Osteoblast (primary cell): ENCODE measurements around the gene COL19A1. TPM values are rescaled to one million over a fixed set of nuclear protein-coding genes. Genes with fewer than 3 reads are reported as not detected.

ENCODE experiments used
- DNase-seq: peaks from one replicate; pipeline ENCODE4 v3.0.0; 2011; ENCODE audit warnings: low spot score, mixed read lengths; ENCODE audit not compliant: insufficient read length; ENCODE audit errors: missing footprints
- H2AFZ ChIP-seq: 2 replicates; pipeline ENCODE4 v1.6.0; 2011; ENCODE audit warnings: mild to moderate bottlenecking, low read length
- H3K27ac ChIP-seq: 2 replicates; pipeline ENCODE4 v1.5.1; 2011; ENCODE audit warnings: mild to moderate bottlenecking, low read depth, low read length, moderate library complexity
- H3K27me3 ChIP-seq: 2 replicates; pipeline ENCODE4 v1.6.0; 2012; ENCODE audit warnings: mild to moderate bottlenecking, control low read depth, inconsistent platforms, low read length, moderate library complexity; ENCODE audit not compliant: insufficient read depth
- H3K36me3 ChIP-seq: 2 replicates; pipeline ENCODE4 v1.5.1; 2011; ENCODE audit warnings: mild to moderate bottlenecking, low read length, control low read depth, moderate library complexity; ENCODE audit not compliant: insufficient read depth
- H3K4me1 ChIP-seq: 2 replicates; pipeline ENCODE4 v1.5.1; 2011; ENCODE audit warnings: mild to moderate bottlenecking, low read length, control low read depth, moderate library complexity; ENCODE audit not compliant: insufficient read depth
- H3K4me2 ChIP-seq: 2 replicates; pipeline ENCODE4 v1.6.0; 2011; ENCODE audit warnings: mild to moderate bottlenecking, low read length; ENCODE audit not compliant: insufficient read depth
- H3K4me3 ChIP-seq: fragments of 200-600 bp; sonication (generic); 3 replicates; pipeline ENCODE4 v1.5.1; 2012; ENCODE audit warnings: mild to moderate bottlenecking, low read length, inconsistent platforms; ENCODE audit not compliant: insufficient read depth
- H3K79me2 ChIP-seq: 2 replicates; pipeline ENCODE4 v1.6.0; 2012; ENCODE audit warnings: mild to moderate bottlenecking, low read length, control low read depth, inconsistent platforms; ENCODE audit not compliant: insufficient read depth
- H3K9me3 ChIP-seq: 2 replicates; pipeline ENCODE4 v1.5.1; 2011; ENCODE audit warnings: low read depth, low read length, control low read depth
- H4K20me1 ChIP-seq: 2 replicates; pipeline ENCODE4 v1.6.0; 2012; ENCODE audit warnings: mild to moderate bottlenecking, low read length, control low read depth; ENCODE audit not compliant: insufficient read depth
- total RNA-seq: library from RNA; depleted of rRNA; stranded (reverse); fragments of >200 nt; gene quantifications from 2 replicates; pipeline ENCODE4 v1.2.3, GENCODE V29; 2012
- TF ChIP-seq, protein P1 (sequence below): IDR thresholded peaks from 2 replicates; pipeline ENCODE4 v1.5.1; 2011; ENCODE audit warnings: mild to moderate bottlenecking, low read depth, low read length, moderate library complexity; ENCODE audit errors: extremely low read depth

COL19A1 gene
- total RNA-seq, 1 donor: under 0.01 TPM

DNA sequence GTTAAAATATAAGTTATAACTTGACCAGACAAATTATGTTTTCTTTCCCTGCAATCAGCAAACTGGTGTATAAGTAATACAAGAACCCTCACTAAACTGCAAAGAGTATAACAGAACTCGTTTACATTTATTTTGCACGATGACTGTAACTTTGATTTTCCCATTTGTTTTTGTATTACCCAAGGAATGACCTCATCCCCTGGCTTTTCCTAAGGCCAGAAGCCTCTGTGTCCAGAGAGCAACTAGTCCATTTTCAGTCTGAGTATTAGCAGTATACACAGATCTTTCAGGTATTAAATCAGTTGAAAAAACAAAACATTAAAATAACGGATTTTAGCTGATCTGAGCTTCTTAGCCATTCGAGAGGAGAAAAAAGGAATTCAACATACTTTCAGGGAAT is 17.2 kb downstream of the COL19A1 start:
- Histone ChIP-seq H3K27ac (no peak overlapping the region), H3K4me1 (no peaks in the 10 kb centered on the region), H3K4me3 (no peak overlapping the region), H3K36me3 (no peaks in the 10 kb centered on the region), H2AFZ (no peak overlapping the region), H4K20me1 (no peaks in the 10 kb centered on the region), H3K4me2 (no peak overlapping the region), H3K79me2 (no peaks in the 10 kb centered on the region), H3K9me3 (no peaks in the 10 kb centered on the region), H3K27me3 (no peaks in the 10 kb centered on the region)
- no peak for DNase-seq
- TF ChIP-seq, protein P1, sequence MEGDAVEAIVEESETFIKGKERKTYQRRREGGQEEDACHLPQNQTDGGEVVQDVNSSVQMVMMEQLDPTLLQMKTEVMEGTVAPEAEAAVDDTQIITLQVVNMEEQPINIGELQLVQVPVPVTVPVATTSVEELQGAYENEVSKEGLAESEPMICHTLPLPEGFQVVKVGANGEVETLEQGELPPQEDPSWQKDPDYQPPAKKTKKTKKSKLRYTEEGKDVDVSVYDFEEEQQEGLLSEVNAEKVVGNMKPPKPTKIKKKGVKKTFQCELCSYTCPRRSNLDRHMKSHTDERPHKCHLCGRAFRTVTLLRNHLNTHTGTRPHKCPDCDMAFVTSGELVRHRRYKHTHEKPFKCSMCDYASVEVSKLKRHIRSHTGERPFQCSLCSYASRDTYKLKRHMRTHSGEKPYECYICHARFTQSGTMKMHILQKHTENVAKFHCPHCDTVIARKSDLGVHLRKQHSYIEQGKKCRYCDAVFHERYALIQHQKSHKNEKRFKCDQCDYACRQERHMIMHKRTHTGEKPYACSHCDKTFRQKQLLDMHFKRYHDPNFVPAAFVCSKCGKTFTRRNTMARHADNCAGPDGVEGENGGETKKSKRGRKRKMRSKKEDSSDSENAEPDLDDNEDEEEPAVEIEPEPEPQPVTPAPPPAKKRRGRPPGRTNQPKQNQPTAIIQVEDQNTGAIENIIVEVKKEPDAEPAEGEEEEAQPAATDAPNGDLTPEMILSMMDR: no peak

DNA sequence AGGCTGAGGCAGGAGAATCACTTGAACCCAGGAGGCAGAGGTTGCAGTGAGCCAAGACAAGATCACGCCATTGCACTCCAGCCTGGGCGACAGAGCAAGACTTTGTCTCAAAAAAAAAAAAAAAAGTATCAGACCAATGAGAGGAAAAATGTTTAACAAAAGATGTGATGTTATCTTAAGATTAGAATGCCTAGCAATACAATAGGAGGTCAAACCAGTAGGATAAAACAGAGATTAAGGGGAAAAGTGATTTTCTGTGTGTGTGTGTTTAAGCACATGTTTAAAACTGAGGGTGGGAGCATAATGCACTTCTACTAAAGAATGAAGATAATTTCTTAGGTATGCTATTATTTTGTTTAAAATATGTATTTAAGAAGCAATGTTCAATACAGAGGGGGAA is 17.9 kb downstream of the COL19A1 start:
- DNase-seq: no peak
- no peaks in the 10 kb centered on the region for H3K9me3 ChIP-seq
- no peaks in the 10 kb centered on the region for H4K20me1 ChIP-seq
- no peaks in the 10 kb centered on the region for H3K79me2 ChIP-seq
- H3K4me1 ChIP-seq: no peaks in the 10 kb centered on the region
- no peaks in the 10 kb centered on the region for H3K36me3 ChIP-seq
- no peak overlapping the region for H3K4me2 ChIP-seq
- no peak overlapping the region for H3K27ac ChIP-seq
- no peaks in the 10 kb centered on the region for H3K27me3 ChIP-seq
- TF ChIP-seq, protein P1: no peak
- no peak overlapping the region for H2AFZ ChIP-seq
- no peak overlapping the region for H3K4me3 ChIP-seq

GRCh38 chr6:69887026-69887425 is 20.7 kb downstream of the COL19A1 start:
- no peaks in the 10 kb centered on the region for H3K9me3 ChIP-seq
- H4K20me1 ChIP-seq: no peaks in the 10 kb centered on the region
- H2AFZ ChIP-seq: no peak overlapping the region
- no peaks in the 10 kb centered on the region for H3K4me1 ChIP-seq
- no peaks in the 10 kb centered on the region for H3K27me3 ChIP-seq
- no peak overlapping the region for H3K4me3 ChIP-seq
- H3K4me2 ChIP-seq: no peak overlapping the region
- no peaks in the 10 kb centered on the region for H3K79me2 ChIP-seq
- TF ChIP-seq, protein P1: no peak
- no peaks in the 10 kb centered on the region for H3K36me3 ChIP-seq
- H3K27ac ChIP-seq: no peak overlapping the region
- DNase-seq: no peak

- no peaks in the 10 kb centered on the region for H3K79me2 ChIP-seq
- DNase-seq: no peak
- no peak overlapping the region for H3K4me3 ChIP-seq
- no peaks in the 10 kb centered on the region for H4K20me1 ChIP-seq
- TF ChIP-seq, protein P1: no peak
- H3K4me2 ChIP-seq: no peak overlapping the region
- no peak overlapping the region for H3K27ac ChIP-seq
- H2AFZ ChIP-seq: no peak overlapping the region
- no peaks in the 10 kb centered on the region for H3K27me3 ChIP-seq
- H3K36me3 ChIP-seq: no peaks in the 10 kb centered on the region
- no peaks in the 10 kb centered on the region for H3K9me3 ChIP-seq
- H3K4me1 ChIP-seq: no peaks in the 10 kb centered on the region
These were observed 21.5 kb downstream of the COL19A1 start for GRCh38 chr6:69887714-69888345.
